C4-2B (cell line): ENCODE results near the gene SPACA5.
"Not testable (repeated sequence)": the region's sequence is repeated elsewhere in the genome, so short reads cannot be mapped to it uniquely, and the experiment has no call there.

Experiments used
- CTCF ChIP-seq: fragments of 450-650 bp; conservative IDR thresholded peaks from 2 replicates; pipeline ENCODE4 v1.5.1; 2017; ENCODE audit warnings: mild to moderate bottlenecking
- ZFX ChIP-seq: fragments of 450-650 bp; IDR thresholded peaks from 2 replicates; pipeline ENCODE4 v1.6.1; 2017

DNA sequence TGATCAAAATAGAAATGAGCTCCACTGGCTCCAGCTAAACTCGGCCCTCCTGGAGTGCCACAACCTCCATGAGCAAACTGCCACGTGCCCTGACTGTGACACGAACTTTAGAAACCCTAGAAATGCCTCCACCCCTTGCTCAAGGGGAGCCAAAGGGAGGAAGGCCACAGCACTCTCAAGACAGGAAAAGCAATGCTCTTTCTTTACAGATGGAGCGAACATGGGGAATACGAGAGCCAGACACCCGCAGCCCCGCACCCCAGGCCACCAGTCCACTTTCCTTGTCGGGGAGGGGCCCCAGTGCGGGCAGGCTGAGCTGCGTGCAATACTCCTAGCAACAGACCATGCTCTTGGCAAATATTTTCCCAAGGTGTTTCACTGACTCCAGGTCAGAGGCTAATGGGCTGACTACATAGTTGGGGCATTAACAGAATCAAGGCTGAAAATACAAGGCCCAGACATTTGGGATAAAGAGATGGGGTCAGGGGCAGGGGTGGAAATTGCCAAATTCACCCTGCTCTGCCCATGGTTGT lies 23.9 kb downstream of the SPACA5 start:
- TF ChIP-seq CTCF, ZFX: not testable (repeated sequence)
